Measurements from ENCODE around the gene MPND.

MPND gene

GRCh38 chr19:4409123-4409933, 66.0 kb downstream of the MPND start:
- no peak for DNase-seq

Data from right forelimb (tissue), 1 donor.